Vagina (tissue), 2 donors: ENCODE results near the gene TOGARAM1. TPM values are rescaled to one million over a fixed set of nuclear protein-coding genes. Genes with fewer than 3 reads are reported as not detected.
A peak's percentile ranks its signal among the peaks of the same experiment; 100 is the strongest.

Experiments used
- DNase-seq, 2 donors: peaks; one replicate each; pipeline ENCODE4 v3.0.0-alpha.2; 2017; ENCODE audit errors: extremely low spot score in 2 of 2
- H3K27ac ChIP-seq: fragments of 200-600 bp; sonication (generic); one replicate; pipeline ENCODE4 v1.5.1; 2019
- H3K27me3 ChIP-seq: fragments of 200-600 bp; sonication (generic); one replicate; pipeline ENCODE4 v1.5.1; 2019
- H3K36me3 ChIP-seq, 2 donors: fragments of 200-600 bp; sonication (generic); one replicate each; pipeline ENCODE4 v1.5.1; 2017 to 2019
- H3K4me1 ChIP-seq: fragments of 200-600 bp; sonication (generic); one replicate; pipeline ENCODE4 v1.5.1; 2019
- H3K4me3 ChIP-seq, 2 donors: fragments of 200-600 bp; sonication (generic); 1 replicate in 1 of 2; 2 replicates in 1 of 2; pipeline ENCODE4 v1.5.1; 2016 to 2019
- H3K9me3 ChIP-seq: fragments of 200-600 bp; sonication (generic); one replicate; pipeline ENCODE4 v1.5.1; 2019
- POLR2A ChIP-seq, 2 donors: fragments of 450-650 bp; IDR thresholded peaks; one replicate each; pipeline ENCODE4 v1.6.1; 2017; ENCODE audit warnings: antibody characterized with exemption in 2 of 2, mild to moderate bottlenecking in 2 of 2, moderate library complexity in 2 of 2
- POLR2AphosphoS5 ChIP-seq, 2 donors: sonication (generic); formaldehyde crosslinking; IDR thresholded peaks; one replicate each; pipeline ENCODE4 v1.9.0; 2017; ENCODE audit warnings: antibody characterized with exemption in 2 of 2, mild to moderate bottlenecking in 2 of 2, low read depth in 1 of 2; ENCODE audit not compliant: insufficient read depth in 1 of 2
- intact Hi-C: fragments of 100-400 bp; cut with DNase I; formaldehyde crosslinking; loops from one replicate; pipeline ENCODE4 v1.15.1; 2023
- total RNA-seq: library from RNA; depleted of rRNA; stranded (reverse); fragments of >200 nt; gene quantifications from one replicate; pipeline ENCODE4 v1.2.3, GENCODE V29; 2016
- TF ChIP-seq, protein P1 (sequence below), 3 experiments: fragments of 450-650 bp in 2 of 3; fragments of 200-600 bp in 1 of 3; sonication (generic) in 1 of 3; IDR thresholded peaks; one replicate each; pipeline ENCODE4 v1.5.1; 2017 to 2019; ENCODE audit warnings: antibody characterized with exemption in 3 of 3, mild to moderate bottlenecking in 2 of 3, moderate library complexity in 2 of 3

The TOGARAM1 gene
- total RNA-seq, 1 donor from 2014 or later: 13.0 TPM

DNA sequence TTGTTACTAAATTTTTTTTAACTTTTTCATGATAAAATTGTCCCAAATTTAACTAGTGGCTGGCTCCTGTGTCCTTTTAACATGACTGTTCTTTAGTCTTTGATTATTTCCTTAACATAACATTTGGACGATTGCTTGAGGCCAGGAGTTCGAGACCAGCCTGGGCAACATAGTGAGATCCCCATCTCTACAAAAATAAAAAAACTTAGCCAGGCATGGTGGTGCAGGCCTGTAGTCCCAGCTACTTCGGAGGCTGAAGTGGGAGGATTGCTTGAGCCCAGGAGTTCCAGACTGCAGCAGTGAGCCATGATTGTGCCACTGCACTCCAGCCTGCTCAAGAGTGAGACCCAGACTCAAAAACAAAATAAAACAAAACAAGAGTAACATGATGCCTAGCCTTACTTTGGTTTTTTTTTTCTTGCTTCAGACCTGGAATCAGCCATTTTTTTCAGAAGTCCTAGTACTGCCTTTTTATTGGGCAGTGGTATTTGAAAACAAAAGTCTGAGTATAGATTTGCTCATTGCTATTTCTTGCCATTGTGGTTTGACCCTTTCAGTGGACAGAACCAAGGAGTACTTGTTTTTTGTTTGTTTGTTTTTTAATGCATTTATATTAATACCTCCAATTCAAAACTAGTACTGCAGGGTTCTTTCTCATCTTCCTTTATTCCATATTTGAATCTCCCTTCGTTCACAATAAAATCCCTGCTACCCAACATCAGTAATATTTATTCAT, 4.8 kb downstream of the TOGARAM1 start:
- TF ChIP-seq POLR2AphosphoS5 (IDR thresholded peaks at IDR 0.05; ENCODE audit: insufficient read depth in 1 of 2, low read depth in 1 of 2): no peak
- TF ChIP-seq, protein P1, sequence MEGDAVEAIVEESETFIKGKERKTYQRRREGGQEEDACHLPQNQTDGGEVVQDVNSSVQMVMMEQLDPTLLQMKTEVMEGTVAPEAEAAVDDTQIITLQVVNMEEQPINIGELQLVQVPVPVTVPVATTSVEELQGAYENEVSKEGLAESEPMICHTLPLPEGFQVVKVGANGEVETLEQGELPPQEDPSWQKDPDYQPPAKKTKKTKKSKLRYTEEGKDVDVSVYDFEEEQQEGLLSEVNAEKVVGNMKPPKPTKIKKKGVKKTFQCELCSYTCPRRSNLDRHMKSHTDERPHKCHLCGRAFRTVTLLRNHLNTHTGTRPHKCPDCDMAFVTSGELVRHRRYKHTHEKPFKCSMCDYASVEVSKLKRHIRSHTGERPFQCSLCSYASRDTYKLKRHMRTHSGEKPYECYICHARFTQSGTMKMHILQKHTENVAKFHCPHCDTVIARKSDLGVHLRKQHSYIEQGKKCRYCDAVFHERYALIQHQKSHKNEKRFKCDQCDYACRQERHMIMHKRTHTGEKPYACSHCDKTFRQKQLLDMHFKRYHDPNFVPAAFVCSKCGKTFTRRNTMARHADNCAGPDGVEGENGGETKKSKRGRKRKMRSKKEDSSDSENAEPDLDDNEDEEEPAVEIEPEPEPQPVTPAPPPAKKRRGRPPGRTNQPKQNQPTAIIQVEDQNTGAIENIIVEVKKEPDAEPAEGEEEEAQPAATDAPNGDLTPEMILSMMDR (IDR thresholded peaks at IDR 0.05): no peak
- no peak for TF ChIP-seq POLR2A (IDR thresholded peaks at IDR 0.05)
- no peaks in the 10 kb centered on the region for H3K9me3 ChIP-seq
- no peak overlapping the region for H3K27ac ChIP-seq
- H3K27me3 ChIP-seq: no peaks in the 10 kb centered on the region
- peaks cover 0 to 16% of the 10 kb centered on the region in 2 donors for H3K36me3 ChIP-seq
- intact Hi-C loops: no loop called here
- peaks cover 72% of the 10 kb centered on the region for H3K4me1 ChIP-seq
- no peak for DNase-seq
- peak overlapping the region in 1 of 2 donors; percentile 21 for H3K4me3 ChIP-seq

DNA sequence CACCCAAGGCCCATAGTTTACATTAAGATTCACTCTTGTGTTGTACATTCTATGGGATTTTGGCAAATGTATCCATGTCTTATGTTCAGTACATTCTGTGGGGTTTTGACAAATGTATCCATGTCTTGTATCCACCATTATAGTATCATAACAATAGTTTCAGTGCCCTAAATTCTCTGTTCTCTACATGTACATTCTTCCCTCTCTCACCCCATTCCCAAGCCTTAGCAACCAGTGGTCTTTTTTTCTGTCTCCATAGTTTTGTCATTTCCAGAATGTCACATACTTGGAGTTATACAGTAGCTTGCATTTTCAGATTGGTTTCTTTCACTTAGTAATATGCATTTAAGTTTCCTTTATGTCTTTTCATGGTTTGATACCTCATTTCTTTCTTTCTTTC, 6.7 kb downstream of the TOGARAM1 start:
- no peaks in the 10 kb centered on the region for H3K9me3 ChIP-seq
- no peak overlapping the region for H3K4me3 ChIP-seq
- H3K36me3 ChIP-seq: peaks cover 0 to 16% of the 10 kb centered on the region in 2 donors
- no peak for DNase-seq
- peaks cover 72% of the 10 kb centered on the region for H3K4me1 ChIP-seq
- H3K27ac ChIP-seq: no peak overlapping the region
- TF ChIP-seq, protein P1 (IDR thresholded peaks at IDR 0.05): no peak
- TF ChIP-seq POLR2A (IDR thresholded peaks at IDR 0.05): no peak
- no peak for TF ChIP-seq POLR2AphosphoS5 (IDR thresholded peaks at IDR 0.05; ENCODE audit: insufficient read depth in 1 of 2, low read depth in 1 of 2)
- no peaks in the 10 kb centered on the region for H3K27me3 ChIP-seq
- intact Hi-C loops: no loop called here

DNA sequence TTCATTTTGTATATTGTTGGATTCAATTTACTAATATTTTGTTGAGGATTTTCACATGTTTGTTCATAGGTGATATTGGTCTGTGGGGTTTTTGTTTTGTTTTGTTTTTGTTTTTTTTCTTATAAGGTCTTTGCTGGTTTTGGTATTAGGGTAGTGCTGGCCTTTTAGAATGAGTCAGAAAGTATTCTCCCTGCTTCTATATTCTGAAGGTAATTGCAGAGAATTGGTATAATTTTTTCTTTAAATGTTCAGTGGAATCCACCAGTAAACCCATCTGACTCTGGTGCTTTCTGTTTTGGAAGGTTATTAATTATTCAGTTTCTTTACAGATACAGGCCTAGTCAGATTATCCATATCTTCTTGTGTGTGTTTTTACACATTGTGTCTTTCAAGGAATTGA, 8.9 kb downstream of the TOGARAM1 start:
- no peaks in the 10 kb centered on the region for H3K27me3 ChIP-seq
- DNase-seq: no peak
- intact Hi-C loops: no loop called here
- TF ChIP-seq, protein P1 (IDR thresholded peaks at IDR 0.05): no peak
- TF ChIP-seq POLR2A (IDR thresholded peaks at IDR 0.05) (no peak), POLR2AphosphoS5 (IDR thresholded peaks at IDR 0.05; ENCODE audit: insufficient read depth in 1 of 2, low read depth in 1 of 2) (no peak)
- peaks cover 0 to 16% of the 10 kb centered on the region in 2 donors for H3K36me3 ChIP-seq
- H3K27ac ChIP-seq: no peak overlapping the region
- H3K4me3 ChIP-seq: no peak overlapping the region
- peaks cover 50% of the 10 kb centered on the region for H3K4me1 ChIP-seq
- no peaks in the 10 kb centered on the region for H3K9me3 ChIP-seq

DNA sequence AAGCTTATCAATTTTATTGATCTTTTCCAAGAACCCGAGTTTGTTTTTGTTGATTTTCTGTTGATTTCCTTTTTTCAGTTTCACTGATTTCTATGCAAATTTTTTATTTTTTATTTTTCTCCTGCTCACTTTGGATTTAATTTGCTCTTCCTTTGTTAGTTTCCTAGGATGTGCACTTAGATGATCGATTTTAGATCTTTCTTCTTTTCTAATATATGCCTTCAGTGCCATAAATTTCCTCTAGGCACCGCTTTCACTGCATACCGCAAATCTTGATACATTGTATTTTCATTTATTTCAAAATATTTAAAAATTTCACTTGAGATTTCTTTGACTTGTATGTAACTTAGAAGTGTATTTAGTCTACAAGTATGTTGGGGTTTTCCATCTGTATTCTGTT, 9.5 kb downstream of the TOGARAM1 start:
- no peaks in the 10 kb centered on the region for H3K27me3 ChIP-seq
- TF ChIP-seq POLR2AphosphoS5 (IDR thresholded peaks at IDR 0.05; ENCODE audit: insufficient read depth in 1 of 2, low read depth in 1 of 2): no peak
- no peak for TF ChIP-seq POLR2A (IDR thresholded peaks at IDR 0.05)
- TF ChIP-seq, protein P1 (IDR thresholded peaks at IDR 0.05): no peak
- no peak overlapping the region for H3K27ac ChIP-seq
- H3K9me3 ChIP-seq: no peaks in the 10 kb centered on the region
- peaks cover 44% of the 10 kb centered on the region for H3K4me1 ChIP-seq
- DNase-seq: no peak
- intact Hi-C loops: no loop called here
- no peak overlapping the region for H3K4me3 ChIP-seq
- H3K36me3 ChIP-seq: peaks cover 0 to 16% of the 10 kb centered on the region in 2 donors

DNA sequence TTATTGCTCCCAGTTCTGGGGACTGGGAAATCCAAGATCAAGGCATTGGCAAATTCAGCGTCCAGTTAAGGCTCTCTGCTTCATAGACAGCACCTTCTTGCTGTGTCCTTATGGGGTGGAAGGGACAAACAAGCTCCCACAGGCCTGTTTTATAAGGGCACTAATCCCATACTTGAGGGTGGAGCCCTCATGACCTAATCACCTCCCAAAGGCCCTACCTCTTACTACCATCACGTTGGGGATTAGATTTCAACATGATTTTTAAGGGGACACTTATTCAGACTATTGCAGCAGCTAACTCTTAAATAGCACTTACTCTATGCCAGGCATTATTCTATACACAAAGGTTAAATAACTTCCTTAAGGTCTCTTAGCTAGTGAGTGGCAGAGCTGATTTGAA, 17.3 kb downstream of the TOGARAM1 start:
- TF ChIP-seq POLR2A (IDR thresholded peaks at IDR 0.05): no peak
- TF ChIP-seq, protein P1 (IDR thresholded peaks at IDR 0.05): no peak
- no peak for TF ChIP-seq POLR2AphosphoS5 (IDR thresholded peaks at IDR 0.05; ENCODE audit: insufficient read depth in 1 of 2, low read depth in 1 of 2)
- no peaks in the 10 kb centered on the region for H3K27me3 ChIP-seq
- no peaks in the 10 kb centered on the region for H3K9me3 ChIP-seq
- no peaks in the 10 kb centered on the region for H3K36me3 ChIP-seq
- peaks cover 14% of the 10 kb centered on the region for H3K4me1 ChIP-seq
- intact Hi-C loops: no loop called here
- no peak for DNase-seq
- H3K4me3 ChIP-seq: no peak overlapping the region
- no peak overlapping the region for H3K27ac ChIP-seq
